Measurements from ENCODE around the gene PAEP. TPM values are rescaled to one million over a fixed set of nuclear protein-coding genes. Genes with fewer than 3 reads are reported as not detected.

The PAEP gene
- total RNA-seq, 1 donor from 2014 or later, result not detected

GRCh38 chr9:135550344-135550918 lies 11.1 kb upstream of the PAEP start:
- TF ChIP-seq CTCF (IDR thresholded peaks at IDR 0.05), result no peak
- intact Hi-C loops (cut with DNase I), result no loop called here
- H3K27ac ChIP-seq, result no peak overlapping the region
- no peaks in the 10 kb centered on the region for H3K36me3 ChIP-seq
- no peak overlapping the region for H3K4me3 ChIP-seq
- no peak for DNase-seq (ENCODE audit: low spot score in 2 of 2)
- H3K4me1 ChIP-seq, result no peaks in the 10 kb centered on the region
- no peaks in the 10 kb centered on the region for H3K9me3 ChIP-seq
- H3K27me3 ChIP-seq, result no peaks in the 10 kb centered on the region

DNA sequence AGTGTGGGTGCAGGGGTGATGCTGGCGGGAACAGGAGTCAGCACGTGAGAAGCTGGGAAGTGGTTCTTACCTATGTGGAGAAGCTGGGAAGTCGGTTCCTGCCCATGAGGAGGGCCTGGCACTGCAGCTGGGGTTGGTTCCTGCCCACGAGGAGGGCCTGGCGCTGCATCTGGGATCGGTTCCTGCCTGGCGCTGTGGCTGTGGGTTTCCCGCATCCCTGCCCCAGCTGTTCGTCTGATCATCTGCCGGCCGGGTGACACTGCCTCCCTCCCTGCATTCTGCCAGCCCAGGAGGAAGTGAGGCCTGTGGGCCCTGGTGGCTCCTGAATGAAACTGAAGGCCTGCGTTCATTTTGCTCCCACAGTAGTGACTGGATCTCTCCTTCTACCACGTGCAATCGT lies 10.5 kb upstream of the PAEP start:
- H3K4me1 ChIP-seq, result no peaks in the 10 kb centered on the region
- H3K4me3 ChIP-seq, result no peak overlapping the region
- intact Hi-C loops (cut with DNase I), result no loop called here
- H3K9me3 ChIP-seq, result no peaks in the 10 kb centered on the region
- TF ChIP-seq CTCF (IDR thresholded peaks at IDR 0.05), result no peak
- H3K27me3 ChIP-seq, result no peaks in the 10 kb centered on the region
- DNase-seq (ENCODE audit: low spot score in 2 of 2), result no peak
- H3K36me3 ChIP-seq, result no peaks in the 10 kb centered on the region
- no peak overlapping the region for H3K27ac ChIP-seq

- H3K9me3 ChIP-seq, result no peaks in the 10 kb centered on the region
- no peak overlapping the region for H3K4me3 ChIP-seq
- H3K27ac ChIP-seq, result no peak overlapping the region
- no peak for TF ChIP-seq CTCF (IDR thresholded peaks at IDR 0.05)
- no peaks in the 10 kb centered on the region for H3K36me3 ChIP-seq
- DNase-seq (ENCODE audit: low spot score in 2 of 2), result no peak
- H3K27me3 ChIP-seq, result no peaks in the 10 kb centered on the region
- H3K4me1 ChIP-seq, result no peaks in the 10 kb centered on the region
- intact Hi-C loops (cut with DNase I), result no loop called here
Observed at GRCh38 chr9:135551456-135551855, 10.1 kb upstream of the PAEP start.

GRCh38 chr9:135552021-135552697 lies 9.4 kb upstream of the PAEP start:
- H3K4me1 ChIP-seq, result no peaks in the 10 kb centered on the region
- no peaks in the 10 kb centered on the region for H3K9me3 ChIP-seq
- no peak overlapping the region for H3K27ac ChIP-seq
- no peak for TF ChIP-seq CTCF (IDR thresholded peaks at IDR 0.05)
- no peak for DNase-seq (ENCODE audit: low spot score in 2 of 2)
- no peaks in the 10 kb centered on the region for H3K36me3 ChIP-seq
- no peaks in the 10 kb centered on the region for H3K27me3 ChIP-seq
- intact Hi-C loops (cut with DNase I), result no loop called here
- no peak overlapping the region for H3K4me3 ChIP-seq

DNA sequence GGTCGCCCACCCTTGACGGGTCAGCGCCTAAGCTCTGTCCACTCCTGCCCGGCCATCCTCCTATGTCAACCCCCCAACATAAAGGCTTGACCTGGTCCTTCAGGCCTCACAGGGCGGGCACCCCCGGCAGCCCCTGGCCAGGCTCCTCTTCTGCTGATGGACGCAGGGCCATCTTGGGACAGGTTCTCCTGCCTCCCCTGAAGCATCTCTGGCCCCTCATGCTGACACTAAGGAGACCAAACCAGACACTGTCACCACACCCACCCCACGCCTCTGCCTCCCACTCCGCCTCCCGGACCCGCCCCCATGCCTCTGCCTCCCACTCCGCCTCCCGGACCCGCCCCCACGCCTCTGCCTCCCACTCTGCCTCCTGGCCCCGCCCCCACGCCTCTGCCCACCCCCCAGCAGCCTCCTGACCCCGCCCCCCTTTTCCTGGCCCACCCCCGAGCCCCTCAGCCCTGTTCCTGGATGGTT lies 8.8 kb upstream of the PAEP start:
- Histone ChIP-seq H3K27me3 (no peaks in the 10 kb centered on the region), H3K4me1 (no peaks in the 10 kb centered on the region), H3K9me3 (no peaks in the 10 kb centered on the region), H3K27ac (no peak overlapping the region), H3K4me3 (no peak overlapping the region), H3K36me3 (no peaks in the 10 kb centered on the region)
- no peak for DNase-seq (ENCODE audit: low spot score in 2 of 2)
- intact Hi-C loops (cut with DNase I), result no loop called here
- TF ChIP-seq CTCF (IDR thresholded peaks at IDR 0.05), result no peak

Data from ascending aorta (tissue), 2 donors.